Urothelium cell line (cell line): ENCODE data around the gene RAB24.

Experiments used
- DNase-seq: peaks from one replicate; pipeline ENCODE4 v3.0.0; 2011; ENCODE audit warnings: low spot score, mixed read lengths
- FAIRE-seq: peaks from 2 replicates; lab custom pipeline; 2011; peaks lifted over from hg19 to GRCh38; lab: Jason Lieb, UNC

Gene RAB24

DNA sequence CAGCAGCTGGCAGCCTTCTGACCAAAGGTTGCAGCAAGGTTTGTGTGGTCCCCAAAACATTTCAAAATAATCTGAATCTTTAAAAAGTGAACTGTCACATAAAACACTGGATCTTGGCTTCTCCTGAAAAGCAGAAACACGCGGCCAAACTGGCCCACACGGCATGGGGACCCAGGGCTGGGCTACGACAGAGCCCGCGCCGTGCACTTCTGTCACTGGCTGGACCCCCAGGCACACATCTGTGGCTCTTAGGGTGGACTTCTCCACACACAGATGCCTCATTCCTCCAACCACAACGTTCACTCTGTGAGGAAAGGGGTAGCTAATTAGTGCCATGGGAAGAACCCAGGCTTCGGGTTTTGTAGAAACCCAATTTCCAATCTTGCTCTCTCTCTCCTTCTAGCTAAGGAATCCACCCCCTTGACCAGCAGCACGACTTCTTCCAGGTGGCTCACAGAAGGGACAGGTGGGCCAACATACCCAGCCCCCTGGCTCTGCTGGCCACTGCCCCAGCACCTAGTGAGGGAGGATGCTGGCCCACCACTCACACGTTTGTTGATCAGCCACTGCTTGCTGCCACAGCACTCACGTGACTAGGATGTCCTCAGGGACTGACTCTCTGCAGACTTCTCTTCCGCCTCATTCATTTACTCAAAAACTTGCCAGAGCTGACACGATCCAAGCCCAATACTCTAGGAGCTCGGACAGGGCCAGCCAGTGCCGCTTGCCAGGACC lies 30.1 kb upstream of the RAB24 start:
- no peak for FAIRE-seq

DNA sequence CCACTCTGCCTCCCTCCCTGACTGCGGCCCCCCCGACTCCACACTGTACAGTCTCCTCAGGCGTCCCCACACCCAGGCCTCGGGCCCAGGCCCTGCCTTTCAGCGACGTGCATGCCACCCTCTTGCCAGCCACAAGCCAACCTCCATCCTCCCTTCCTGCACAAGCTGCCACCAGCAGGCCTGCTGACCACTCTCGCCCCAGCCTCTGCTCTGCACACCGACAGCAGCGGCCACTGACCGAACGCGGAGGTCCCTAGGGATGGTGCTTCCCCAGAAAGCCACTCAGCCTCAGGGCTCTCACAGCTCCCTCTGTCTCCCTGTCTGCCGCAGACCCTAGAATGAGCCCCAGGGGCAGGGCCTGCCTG lies 29.4 kb upstream of the RAB24 start:
- DNase-seq (no peak), FAIRE-seq (no peak)

More for the DNA sequence above, 30.1 kb upstream of the RAB24 start:
- DNase-seq = no peak

DNA sequence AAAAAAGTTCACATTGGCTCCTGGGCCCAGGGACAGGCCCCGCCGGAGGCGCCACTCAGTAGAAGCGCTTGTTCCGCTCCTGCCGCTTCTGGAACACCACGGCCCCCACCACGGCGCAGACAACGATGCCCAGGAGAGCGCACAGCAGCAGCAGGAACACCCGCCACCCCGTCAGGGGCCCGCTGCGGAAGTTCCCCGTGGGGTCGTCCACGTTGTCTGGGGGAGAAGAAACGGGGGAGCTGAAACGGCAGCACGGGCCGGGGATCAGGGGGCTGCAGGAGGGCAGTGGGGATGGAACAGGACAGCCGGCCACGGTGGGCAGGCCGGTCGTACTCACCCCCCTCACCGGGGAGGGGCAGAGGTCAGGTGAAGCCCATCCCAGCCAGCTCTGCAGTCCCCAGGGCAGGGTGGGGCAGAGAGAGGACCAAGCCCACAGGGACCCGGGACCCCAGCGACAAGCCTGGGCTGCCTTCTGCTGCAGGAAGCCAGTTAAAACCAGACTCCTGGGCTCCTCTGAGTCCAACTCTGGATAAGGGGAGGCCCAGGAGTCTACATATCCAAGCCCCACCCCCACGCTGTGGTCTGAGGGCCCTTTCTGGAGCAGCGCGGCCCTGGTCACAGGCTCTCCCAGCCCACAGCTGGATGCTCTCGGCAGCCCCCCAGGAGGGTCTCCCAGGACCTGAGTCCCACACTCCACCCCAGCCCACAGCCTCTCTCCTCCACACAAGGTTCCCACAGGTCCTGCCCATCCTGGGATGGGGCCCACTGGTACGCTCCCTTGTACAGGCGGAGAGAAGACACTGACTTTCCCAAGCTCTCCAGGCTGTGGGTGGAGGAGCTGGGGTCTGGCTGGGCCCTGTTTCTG lies 28.7 kb upstream of the RAB24 start:
- no peak for FAIRE-seq

GRCh38 chr5:177330991-177331842 lies 27.7 kb upstream of the RAB24 start:
- FAIRE-seq (no peak), DNase-seq (no peak)

More for the DNA sequence above, 28.7 kb upstream of the RAB24 start:
- DNase-seq = no peak

GRCh38 chr5:177329883-177330282 lies 26.4 kb upstream of the RAB24 start:
- no peak for DNase-seq
- no peak for FAIRE-seq

DNA sequence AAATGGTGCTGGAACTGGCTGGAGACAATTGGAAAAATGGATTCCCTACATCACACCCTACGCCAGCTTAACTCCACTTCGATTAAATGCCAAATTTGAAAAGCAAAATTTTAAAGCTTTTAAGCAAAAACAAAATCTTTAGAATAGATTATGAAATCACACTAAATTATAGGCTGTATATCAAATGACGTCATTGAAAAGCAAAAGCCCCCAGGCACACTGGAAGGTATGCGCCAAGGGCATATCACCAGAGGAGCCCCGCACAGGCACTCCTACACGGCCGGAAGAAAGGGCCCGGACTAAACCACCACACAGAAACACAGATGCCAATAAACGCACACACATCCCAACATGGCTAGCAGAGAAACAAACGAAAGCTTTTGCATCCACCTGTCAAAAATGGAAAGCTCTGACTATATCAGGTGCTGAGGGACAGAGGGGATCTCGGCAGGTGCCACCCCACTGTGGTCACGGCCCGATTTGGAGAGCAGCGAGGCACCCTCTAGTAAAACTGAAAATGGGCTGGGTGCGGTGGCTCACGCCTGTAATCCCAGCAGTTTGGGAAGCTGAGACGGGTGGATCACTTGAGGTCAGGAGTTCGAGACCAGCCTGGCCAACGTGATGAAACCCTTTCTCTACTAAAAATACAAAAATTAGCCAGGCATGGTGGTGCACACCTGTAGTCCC lies 25.2 kb upstream of the RAB24 start:
- DNase-seq = no peak
- FAIRE-seq = no peak

DNA sequence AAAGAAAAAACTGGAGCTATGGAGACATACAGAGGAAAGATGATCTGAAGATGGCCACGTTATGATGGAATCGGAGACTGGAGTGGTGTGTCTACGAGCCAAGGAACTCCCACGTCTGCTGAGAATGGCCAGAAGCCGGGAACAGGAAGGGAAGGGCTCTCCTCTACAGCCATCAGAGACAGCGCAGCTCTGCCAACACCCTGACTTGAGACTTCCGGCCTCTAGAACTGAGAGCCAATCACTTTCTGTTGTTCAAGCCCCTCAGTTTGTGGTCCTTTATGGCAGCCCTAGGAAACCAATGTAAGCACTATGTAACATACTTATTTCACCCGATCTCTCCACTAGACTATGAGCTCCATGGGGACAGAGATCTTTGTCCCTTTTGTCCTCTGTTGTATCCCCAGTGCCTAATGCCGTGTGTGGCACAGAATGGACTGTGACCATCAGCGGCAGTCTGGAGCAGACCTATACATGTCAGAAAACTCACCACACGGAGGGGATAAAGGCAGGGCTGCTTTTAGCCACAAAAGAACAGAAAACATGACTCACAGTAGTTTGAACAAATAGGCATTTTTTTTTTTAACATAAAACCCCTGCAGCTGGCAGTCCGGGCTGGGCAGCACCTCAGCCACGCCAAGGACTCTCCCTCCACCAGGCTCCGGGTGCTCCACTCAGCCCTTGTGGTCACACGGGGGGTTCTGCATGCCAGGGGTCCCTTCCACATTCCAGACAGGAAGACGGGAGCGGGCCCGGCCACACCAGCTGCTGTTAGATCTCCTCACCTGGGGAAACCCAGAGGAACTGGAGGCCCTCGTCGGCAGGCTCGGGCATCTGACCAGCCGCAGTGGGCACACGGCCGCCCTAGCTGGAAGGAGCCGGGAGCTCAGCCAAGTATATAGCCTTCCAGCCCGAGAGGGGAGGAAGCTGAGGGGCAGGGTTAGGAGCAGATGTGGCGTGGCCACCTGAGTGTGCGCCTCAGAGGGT lies 24.3 kb upstream of the RAB24 start:
- FAIRE-seq = peak; percentile 42
- peak; percentile 66 for DNase-seq

DNA sequence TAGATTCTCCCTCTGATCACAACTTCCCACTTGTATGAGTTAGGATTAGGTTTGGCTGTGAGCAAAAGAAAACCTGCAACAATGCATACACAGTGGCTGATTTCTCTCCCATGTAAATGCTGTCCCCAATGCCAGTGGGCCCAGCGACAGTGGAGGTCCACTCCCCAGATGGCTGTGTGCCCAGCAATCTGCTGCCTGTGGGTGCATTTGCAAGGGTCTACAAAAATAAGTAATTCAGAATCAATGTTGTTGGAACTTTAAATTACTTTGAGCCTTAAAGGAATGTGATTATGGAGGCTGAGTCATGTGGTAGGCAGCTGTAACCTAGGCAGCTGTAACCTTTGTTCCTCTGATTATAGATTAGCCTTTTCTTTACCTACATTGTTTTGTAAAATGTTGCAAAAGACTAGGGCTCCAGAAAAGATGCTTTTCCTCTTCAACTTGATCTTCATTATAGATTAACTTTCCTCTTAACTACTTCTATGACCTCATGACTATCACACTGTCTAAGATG lies 22.4 kb upstream of the RAB24 start:
- FAIRE-seq (no peak), DNase-seq (no peak)

DNA sequence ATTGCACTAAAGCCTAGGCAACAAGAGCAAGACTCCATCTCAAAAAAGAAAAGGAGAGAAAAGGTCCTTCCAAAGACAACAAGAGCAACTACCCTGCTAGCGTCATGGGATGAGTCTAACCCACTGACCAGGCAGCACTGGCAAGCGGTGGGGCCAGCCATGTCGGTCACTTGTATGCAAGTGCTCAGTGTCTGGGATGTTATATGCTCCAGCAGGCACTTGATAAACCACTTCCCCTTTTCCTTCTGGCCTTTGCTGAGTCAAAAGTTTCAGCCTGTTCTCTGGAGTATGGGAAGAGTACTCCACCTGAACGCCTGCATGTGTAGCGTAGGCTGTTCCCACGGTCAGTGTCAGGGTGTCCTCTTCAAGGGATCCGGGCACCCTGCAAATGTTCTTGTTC lies 17.4 kb upstream of the RAB24 start:
- no peak for DNase-seq
- no peak for FAIRE-seq

DNA sequence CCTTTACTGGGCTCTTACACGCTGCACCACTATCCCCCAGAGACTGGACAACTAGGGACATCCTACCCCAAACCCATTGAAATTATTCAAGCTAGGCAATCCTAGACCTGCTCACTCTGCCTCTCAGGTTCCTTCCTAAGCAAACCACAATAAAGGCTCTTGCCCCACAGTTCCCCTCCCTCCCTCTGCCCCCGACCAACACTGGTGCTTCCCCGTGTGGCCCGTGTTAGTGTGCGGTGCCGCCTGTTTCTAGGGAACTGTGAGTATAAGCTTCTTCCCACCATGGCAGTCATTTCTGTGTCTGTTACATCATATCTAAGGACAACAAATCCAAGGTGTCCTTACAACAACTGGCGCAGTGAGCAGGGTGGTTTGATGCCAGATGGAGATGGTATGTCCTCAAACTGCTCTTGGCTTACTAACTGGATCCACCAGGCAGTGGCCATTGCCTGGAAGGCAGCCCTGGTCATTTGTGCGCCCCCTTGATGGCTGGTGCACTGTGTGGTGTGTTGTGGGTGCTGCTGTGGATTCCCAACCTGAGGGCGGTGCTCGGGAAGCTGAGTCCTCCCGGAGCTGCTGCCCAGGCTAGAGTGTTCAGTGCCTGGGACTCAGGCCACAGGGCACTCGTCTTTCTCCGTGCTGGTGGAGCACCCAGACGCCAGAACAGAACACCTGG lies 16.5 kb upstream of the RAB24 start:
- no peak for FAIRE-seq
- no peak for DNase-seq

- no peak for FAIRE-seq
- DNase-seq = peak; percentile 60
Measured at GRCh38 chr5:177317959-177318377, 14.4 kb upstream of the RAB24 start.

GRCh38 chr5:177316005-177316404 lies 12.5 kb upstream of the RAB24 start:
- FAIRE-seq = no peak

GRCh38 chr5:177315411-177315810 lies 11.9 kb upstream of the RAB24 start:
- FAIRE-seq (no peak), DNase-seq (no peak)

More at GRCh38 chr5:177316005-177316404, 12.5 kb upstream of the RAB24 start:
- DNase-seq = no peak

DNA sequence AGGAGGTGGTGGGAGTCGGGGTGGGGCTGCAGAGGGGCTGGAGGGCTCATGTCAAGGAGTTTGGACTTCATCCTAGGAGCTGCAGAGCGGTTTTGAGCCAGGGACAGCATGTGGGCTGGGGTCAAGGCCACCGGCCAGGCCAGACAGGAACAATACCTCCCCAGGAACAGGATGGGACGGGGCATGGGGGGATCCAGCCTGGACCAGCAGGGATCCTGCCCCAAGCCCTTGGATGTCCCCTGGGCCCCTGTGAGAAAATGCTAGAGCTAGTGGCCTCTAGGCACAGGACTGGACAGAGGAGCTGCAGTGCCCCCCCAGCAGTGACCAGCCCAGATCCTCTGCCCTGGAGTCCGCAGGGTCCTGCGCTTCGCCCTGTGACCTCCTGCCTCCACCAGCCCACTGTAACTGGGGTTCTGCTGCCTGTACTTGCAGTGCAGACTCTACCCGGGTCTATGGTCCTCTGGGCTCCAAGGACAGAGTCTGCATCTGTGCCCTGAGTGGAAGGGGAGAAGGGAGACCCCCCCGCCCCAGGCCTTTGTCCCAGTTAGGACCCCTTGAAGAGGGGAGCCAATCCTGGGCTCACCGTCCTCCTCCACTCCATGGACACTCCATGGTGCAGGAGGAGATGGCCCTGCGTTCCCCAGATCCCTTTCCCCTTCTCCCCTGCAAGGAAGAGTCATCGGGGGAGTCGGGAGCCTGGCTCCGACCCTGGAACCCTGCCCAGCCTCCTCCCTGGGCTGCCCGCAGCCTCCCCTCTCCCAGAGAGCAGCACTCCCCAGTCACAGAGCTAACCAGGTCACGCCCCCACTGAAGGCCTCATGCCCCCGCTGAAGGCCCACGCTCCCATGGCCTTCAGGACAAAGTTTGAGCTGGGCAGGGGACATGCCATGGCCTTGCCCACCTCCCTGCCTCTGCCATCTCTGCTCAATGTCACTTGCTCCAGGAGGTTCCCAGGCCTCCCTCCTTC lies 11.1 kb upstream of the RAB24 start:
- DNase-seq (no peak), FAIRE-seq (no peak)

GRCh38 chr5:177313561-177314259 lies 10.2 kb upstream of the RAB24 start:
- FAIRE-seq (no peak), DNase-seq (no peak)

- no peak for FAIRE-seq
- peak; percentile 65 for DNase-seq
Measured at GRCh38 chr5:177312649-177313181, 9.2 kb upstream of the RAB24 start.
